Effector CD4-positive, alpha-beta T cell (primary cell): Measurements from ENCODE around the gene S100Z.
"Not testable (repeated sequence)": the region's sequence is repeated elsewhere in the genome, so short reads cannot be mapped to it uniquely, and the experiment has no call there.

Experiments
- DNase-seq: peaks from one replicate; pipeline ENCODE4 v3.0.0-alpha.2; 2020

Gene S100Z

DNA sequence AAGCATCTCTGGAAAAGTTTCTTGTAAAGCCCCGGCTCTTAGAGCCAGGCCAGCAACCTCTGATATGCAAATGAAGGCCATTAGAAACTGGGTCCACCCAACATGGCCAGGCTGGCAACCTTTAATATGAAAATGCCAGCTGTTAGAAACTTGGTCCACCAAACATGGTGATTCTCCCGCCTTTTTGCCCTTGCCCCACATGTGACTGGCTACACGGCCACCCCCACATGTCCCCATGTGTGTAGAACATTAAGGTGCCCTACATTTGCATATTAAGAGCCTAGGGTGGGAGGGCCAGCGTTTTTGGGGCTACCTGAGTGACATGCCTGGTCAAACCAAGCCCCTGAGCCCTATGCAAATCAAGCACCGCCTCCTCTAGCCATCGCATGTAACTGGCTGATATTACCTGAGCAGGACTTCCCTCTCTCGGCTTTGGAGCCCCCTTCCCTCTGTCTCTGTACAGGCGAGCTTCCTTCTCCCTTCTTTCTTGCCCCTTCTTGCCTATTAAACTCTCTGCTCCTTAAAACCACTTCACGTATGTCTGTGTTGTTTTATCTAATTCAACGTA lies 39.0 kb downstream of the S100Z start:
- DNase-seq = no peak

GRCh38 chr5:76893294-76893693 lies 43.5 kb downstream of the S100Z start:
- DNase-seq = no peak

GRCh38 chr5:76896196-76896595 lies 46.4 kb downstream of the S100Z start:
- DNase-seq = no peak

- no peak for DNase-seq
Measured at GRCh38 chr5:76901522-76901921, 51.7 kb downstream of the S100Z start.

DNA sequence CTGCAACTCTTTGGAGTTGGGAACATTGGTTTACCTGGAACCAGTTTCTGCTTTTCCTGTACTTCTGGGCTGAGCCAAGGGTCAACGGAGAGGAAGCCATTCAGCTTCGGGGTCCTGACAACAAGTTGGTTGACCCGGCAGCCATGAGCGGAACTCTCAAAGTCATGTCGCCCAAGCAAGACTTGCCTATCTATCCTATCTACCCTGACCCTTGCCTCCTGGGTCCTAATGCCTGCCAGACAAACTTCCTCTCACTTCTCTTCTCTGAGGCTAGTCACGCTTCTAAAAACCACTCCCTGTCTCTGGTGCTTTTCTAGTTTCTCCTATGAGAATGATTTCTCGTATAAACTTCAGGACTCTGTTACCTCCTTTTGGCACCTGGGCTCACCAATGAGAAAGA lies 58.4 kb downstream of the S100Z start:
- DNase-seq = no peak

DNA sequence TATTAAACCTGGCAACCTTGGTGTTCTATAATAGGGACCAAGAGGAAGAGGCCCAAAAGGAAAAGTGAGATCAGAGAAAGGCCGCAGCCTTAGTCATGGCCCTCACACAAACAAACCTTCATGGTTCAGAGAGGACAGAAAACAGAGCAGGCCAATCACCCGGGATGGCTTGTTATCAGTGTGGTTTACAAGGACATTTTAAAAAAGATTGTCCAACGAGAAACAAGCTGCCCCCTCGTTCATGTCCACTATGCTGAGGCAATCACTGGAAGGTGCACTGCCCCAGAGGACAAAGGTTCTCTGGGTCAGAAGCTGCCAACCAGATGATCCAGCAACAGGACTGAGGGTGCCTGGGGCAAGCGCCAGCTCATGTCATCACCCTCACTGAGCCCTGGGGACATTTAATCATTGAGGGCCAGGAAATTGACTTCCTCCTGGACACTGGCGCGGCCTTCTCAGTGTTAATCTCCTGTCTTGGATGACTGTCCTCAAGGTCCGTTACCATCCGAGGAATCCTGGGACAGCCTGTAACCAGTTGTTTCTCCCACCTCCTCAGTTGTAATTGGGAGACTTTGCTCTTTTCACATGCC lies 60.6 kb downstream of the S100Z start:
- DNase-seq = not testable (repeated sequence)

- not testable (repeated sequence) for DNase-seq
Measured at GRCh38 chr5:76914671-76915070, 64.9 kb downstream of the S100Z start.

DNA sequence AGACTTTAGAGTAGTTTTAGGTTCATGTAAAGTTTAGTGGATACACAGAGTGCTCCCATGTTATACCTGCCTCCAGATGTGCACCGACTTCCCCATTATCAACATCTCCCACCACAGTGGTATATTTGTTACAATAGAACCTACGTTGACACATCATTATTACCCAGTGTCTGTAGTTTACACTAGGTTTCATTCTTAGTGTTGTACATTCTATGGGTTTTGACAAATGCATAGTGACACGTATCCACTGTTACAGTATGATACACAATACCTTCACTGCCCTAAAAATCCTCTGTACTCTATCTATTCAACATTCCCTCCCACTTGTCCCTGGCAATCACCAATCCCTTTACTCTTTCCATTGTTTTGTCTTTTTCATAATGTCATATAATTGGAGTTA lies 68.7 kb downstream of the S100Z start:
- DNase-seq = no peak

- no peak for DNase-seq
Measured at GRCh38 chr5:76920491-76920890, 70.7 kb downstream of the S100Z start.

DNA sequence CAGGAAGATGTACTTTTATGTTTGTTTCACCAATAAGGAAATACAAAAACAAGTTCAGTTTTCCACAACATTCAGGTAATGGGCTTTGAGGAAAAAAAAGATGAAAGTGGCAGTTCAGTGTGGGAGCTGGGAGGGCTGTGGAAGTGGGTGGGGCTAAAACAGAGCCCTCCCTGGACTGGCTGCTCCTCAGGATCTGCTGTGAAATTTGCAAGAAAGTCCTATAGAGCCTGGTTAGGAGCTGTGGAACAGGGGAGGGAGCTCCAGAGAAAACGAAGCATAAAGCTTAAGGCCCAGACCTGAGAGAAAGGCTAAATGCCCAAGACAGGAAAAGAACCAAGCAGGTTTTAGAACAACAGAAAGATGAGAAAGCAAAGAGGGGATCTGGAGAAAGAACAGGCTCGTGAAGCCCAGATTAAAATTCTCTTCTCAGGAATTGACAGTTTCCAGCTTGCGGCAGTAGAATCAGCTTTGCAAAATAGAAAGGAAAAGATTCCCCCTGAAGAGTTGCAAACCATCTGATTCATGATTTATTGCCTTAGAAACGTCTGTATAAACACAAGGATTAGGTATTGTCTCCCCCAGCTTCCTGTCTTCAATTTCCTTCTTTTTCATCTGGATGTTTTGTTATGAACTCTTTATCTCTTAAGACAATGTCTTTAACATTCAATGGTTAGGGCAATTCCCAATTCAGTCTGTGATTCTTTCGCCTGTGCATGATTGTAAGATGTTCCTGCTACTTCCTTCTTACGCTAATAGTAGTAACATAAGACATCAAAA lies 76.7 kb downstream of the S100Z start:
- no peak for DNase-seq

- DNase-seq = no peak
Measured at GRCh38 chr5:76927961-76928360, 78.1 kb downstream of the S100Z start.

DNA sequence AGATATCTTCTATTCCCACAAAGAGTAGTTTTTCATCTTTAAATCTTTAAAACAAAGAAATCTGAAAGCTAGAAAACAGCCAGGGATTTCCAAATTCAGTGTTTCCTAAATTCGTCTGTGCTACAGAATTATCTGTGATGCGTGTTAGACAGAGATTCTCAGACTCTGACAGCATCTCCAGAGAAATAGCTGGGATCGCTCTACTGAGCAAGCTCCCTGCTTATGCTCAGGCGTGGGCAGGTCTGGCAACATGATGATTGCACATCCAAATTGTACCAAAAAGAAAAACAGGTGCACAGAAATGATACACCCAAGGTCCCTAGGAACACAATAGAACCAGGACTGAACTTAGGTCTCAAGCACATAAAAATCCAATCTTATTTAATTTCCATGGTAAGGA lies 80.3 kb downstream of the S100Z start:
- DNase-seq = no peak

GRCh38 chr5:76938177-76938576 lies 88.4 kb downstream of the S100Z start:
- no peak for DNase-seq

DNA sequence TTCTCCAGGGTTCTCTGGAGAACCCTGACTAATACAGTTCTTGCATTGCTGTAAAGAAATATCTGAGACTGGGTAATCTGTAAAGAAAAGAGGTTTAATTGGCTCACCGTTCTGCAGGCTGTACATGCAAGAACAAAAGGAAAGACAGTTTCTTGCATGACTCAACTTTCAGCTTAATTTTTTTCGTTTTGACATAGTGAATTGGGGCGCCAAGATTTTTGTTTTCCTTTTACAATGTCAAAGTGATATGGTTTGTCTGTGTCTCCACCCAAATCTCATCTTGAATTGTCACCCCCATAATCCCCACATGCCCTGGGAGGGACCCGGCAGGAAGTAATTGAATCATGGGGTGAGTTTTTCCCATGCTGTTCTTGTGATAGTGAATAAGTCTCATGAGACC lies 91.2 kb downstream of the S100Z start:
- no peak for DNase-seq

DNA sequence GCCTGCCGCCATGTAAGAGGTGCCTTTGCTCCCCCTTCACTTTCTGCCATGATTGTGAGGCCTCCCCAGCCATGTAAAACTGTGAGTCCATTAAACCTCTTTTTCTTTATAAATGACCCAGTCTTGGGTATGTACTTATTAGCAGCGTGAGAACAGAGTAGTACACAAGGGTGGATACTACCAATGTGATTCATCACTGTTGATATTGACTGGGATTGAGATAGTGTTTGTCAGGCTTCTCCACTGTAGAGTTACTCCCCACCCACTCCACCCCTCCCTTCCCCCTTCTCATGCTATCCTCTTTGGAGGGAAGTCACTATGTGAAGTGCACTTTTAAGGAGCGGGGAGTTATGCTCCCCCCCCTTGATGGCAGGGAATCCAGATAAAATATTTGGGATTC lies 91.6 kb downstream of the S100Z start:
- DNase-seq = no peak

GRCh38 chr5:76942581-76942980 lies 92.8 kb downstream of the S100Z start:
- no peak for DNase-seq

DNA sequence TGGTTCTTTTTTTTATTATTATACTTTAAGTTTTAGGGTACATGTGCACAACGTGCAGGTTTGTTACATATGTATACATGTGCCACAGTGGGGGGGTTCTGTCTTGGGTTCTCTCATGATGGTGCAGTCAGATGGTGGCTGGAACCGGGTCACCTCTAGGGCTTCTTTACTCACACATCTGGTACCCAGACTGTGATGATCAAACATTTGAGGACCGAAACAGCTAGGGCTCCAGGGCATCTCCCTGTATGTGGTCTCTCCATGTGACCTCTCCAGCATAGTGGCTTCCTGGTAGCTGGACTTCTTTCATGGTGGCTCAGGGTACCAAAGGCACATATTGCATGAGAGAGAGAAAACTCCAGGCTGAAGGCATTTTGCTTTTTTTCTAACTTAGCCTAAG lies 93.2 kb downstream of the S100Z start:
- no peak for DNase-seq

DNA sequence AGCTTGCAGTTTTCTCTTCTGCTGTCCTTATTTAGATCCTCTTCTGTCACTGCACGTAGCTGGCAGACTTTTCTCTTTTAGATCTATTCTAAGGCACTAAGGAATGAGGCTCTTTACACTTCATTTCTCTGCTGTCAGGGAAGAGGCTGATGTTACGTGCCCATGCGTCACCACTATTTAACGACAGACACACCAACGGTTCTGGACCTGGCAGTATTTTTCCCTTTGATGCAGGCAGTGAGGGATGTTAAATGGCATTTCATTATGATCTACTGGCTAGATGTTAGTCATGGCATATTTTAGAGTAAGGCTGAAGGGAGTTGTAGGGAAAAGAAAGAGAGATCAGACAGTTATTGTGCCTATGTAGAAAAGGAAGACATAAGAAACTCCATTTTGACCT lies 94.8 kb downstream of the S100Z start:
- DNase-seq = no peak

DNA sequence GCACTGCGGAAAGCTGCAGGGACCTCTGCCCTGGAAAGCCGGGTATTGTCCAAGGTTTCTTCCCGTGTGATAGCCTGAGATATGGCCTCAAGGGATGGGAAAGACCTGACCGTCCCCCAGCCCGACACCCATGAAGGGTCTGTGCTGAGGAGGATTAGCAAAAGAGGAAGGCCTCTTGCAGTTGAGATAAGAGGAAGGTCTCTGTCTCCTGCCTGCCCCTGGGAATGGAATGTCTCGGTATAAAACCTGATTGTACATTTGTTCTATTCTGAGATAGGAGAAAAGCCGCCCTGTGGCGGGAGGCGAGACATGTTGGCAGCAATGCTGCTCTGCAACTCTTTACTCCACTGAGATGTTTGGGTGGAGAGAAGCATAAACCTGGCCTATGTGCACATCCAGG lies 95.4 kb downstream of the S100Z start:
- DNase-seq = not testable (repeated sequence)

DNA sequence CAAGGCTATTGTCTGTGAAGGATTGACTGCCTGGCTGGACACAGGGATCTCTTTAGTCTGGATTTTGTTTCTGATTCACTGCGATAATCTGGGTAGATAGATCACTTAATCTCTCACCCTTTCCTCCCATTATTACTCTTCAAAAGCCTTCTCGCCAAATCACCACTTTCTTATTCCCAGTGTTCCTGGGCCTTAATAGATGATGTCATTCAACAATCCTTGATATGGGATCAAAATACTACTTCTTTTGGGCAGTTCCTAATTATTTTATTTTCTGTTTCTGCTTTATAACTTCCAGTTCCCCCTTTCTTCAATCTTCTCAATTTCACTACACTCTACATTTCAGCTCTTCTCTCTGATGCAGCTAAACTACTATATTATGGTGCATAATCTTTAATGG lies 96.3 kb downstream of the S100Z start:
- no peak for DNase-seq

GRCh38 chr5:76947082-76947503 lies 97.3 kb downstream of the S100Z start:
- DNase-seq = no peak

DNA sequence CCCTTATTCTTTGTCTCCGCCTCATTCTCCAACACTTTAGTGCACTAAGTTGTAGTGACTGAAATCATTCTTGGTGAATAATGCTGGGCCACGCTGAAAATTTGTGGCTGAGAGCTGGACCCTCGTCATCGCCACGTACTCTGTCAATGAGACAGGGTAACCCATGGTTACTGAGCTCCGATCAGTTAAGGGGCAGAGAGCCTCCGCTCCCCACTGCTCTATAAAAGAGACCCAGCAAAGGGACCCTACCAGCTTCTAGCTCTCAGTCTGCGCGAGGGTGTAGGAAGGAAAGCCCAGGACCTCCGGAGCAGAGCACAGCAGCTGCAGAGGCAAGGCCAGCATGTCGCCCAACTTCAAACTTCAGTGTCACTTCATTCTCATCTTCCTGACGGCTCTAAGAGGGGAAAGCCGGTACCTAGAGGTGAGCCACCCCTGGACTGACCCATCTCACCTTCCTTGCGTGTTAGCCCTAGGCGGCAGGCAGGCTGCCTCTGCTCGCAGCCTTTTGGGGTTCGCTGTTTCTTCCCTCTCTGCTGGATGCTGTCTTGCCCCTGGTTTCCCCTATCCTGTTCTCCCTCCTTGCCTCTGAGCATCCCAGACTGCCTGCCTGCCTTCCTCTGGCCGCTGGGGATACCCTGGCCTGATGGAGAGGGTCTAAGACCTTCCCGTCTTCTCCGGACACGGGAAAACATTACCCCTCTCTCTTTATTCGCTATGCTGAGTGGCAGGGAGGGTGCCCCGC lies 103.2 kb downstream of the S100Z start, which contains the start of gene CRHBP:
Gene CRHBP, plus strand, starts transcription at position 251 of the 742 bp plus-strand sequence. Its CDS starts 90 bp downstream, at position 341.
- no peak for DNase-seq

GRCh38 chr5:76953551-76954382 lies 104.0 kb downstream of the S100Z start:
- no peak for DNase-seq
